Measurements from ENCODE around the gene CSNK1D.
A peak's percentile ranks its signal among the peaks of the same experiment; 100 is the strongest.

Gene CSNK1D

DNA sequence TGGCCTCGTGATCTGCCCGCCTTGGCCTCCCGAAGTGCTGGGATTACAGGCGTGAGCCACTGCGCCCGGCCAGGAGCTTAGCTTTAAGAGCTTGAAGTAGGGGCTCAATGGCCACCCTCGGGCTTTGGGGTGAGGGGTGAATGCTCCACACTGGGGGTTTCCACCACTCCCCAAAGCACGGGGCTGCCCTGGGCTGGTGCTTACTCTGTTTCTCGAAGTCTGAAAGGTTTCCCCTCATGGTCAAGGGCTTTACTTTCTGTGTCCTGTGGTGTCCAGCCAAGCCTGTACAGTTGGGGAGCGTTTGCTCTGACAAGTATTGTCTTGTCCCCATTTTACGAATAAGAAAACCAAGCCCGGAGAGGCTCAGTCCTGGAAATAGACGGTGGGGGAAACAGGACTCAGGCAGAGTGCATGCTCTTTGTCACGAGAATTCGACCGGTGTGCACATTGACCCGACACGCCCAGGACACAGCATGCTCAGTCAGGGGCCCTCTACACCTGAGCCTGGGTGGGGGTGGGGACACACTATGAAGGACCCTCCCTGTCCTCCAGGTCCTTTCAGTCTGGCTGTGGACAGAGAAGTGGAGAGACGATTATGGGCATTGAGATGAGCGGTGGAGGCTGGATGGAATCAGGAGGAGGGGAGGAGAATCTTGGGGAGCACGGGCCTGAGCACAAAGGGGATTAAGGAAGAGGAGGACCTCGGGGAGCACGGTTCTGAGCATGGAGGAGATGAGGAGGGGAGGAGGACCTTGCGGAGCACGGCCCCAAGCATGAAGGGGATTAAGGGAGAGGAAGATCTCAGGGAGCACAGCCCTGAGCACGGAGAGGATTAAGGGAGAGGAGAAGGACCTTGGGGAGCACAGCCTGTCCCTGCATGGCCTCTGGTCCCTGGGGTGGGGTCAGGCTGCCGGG lies 36.4 kb upstream of the CSNK1D start:
- DNase-seq: no peak

DNA sequence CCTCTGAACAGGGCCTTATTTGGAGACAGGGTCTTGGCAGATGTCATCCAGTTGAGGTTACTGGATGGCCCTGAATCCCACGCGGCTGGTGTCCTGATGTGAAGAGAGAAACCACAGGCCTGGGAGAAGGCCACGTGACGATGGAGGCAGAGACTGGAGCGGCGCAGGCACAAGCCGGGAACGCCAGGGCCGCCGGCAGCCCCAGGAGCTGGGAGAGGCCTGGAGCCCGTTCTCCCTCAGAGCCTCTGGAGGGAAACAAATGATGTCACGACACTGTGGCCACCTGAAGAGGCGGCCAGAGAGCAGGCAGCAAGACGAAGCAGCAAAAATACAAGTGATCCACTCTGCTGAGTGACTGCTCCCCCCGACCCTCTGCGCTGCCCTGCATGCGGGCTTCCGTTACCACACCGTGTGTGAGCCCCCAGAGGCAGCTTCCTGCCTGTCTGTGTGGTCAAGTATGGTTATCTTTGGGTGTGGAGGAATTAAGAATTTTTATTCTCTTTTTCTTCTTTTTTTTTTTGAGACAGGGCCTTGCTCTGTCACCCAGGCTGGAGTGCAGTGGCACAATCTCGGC lies 32.3 kb upstream of the CSNK1D start:
- DNase-seq: no peak

DNA sequence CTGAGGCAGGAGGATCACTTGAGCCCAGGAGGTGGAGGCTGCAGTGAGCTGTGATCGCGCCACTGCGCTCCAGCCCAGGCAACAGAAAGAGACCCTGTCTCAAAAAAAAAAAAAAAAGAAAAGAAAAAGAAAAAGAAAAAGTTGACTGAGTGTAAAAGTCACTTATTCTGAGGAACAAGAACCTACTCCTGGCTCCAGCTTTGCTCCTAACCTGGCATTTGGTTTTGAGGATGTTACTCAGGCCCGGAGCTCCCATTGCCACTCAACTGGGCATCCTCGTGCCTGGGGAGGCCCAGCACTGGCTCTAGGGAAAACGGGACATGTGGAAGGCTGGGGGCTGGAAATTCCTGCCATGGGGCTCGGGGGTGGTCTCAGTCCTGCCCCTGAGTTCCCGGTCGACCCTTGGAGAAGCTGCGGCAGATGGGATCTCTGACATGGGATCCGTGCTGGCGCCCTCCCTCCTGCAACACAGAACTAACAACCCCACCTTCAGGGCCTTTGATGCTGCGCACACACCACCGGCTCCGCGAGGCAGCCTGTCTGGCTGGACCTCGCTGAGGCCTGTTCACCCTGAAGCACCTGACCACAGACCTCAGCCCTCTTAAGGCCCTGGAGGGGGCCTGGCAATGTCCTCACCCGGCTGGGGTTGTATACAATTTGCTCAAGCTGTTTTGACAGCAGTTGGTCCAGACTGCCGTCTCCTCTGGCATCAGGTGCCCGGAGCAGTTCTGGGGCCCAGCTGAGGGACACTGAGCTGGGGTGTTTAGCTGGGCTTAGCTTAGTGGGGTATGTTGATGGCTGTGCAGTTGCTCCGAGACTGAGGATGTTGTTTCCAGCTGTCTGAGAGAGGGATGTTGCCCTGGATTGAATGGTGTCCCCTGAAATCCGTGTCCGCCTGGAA lies 31.6 kb upstream of the CSNK1D start:
- no peak for DNase-seq

DNA sequence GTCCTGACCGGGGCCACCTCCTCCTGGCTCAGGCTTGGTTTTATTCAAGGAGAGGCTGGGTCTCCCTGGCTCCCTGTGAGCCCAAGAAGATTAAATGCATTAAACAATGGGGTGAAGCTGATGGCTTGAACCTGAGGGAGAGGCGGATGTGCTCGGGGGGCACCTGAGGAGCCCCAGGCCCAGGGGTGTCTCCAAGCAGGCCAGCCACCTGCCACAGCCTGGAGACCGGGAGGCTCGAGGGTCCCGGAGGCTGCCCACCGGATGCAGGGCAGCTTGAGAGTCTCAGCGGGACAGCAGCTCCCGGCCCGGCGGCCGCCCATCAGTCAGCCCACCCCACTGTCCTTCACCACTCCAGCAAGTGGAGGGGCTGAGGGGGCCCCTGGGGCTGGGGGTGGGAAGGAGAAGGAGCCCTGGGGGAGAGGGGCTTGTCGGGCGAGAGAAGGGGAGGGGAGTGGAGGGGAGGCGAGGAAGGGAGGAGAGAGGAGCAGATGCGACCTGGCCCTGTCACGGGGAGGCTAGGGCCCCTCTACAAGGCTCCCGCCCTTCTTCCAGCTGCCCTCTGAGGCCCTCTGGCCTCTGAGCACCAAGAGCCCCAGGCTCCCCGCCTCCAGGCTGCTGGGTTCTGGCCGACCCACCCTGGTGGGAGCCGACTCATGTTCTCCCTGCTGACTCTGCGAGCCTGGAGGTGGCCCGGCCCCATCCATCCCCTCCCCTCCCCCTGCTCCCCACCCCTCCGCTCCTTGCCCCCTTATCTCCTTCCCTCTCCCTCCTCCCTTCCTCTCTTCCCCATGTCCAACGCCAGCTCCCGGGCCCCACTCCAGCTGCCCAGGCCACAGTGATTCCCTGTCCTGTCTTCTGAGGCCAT lies 30.7 kb upstream of the CSNK1D start:
- no peak for DNase-seq

DNA sequence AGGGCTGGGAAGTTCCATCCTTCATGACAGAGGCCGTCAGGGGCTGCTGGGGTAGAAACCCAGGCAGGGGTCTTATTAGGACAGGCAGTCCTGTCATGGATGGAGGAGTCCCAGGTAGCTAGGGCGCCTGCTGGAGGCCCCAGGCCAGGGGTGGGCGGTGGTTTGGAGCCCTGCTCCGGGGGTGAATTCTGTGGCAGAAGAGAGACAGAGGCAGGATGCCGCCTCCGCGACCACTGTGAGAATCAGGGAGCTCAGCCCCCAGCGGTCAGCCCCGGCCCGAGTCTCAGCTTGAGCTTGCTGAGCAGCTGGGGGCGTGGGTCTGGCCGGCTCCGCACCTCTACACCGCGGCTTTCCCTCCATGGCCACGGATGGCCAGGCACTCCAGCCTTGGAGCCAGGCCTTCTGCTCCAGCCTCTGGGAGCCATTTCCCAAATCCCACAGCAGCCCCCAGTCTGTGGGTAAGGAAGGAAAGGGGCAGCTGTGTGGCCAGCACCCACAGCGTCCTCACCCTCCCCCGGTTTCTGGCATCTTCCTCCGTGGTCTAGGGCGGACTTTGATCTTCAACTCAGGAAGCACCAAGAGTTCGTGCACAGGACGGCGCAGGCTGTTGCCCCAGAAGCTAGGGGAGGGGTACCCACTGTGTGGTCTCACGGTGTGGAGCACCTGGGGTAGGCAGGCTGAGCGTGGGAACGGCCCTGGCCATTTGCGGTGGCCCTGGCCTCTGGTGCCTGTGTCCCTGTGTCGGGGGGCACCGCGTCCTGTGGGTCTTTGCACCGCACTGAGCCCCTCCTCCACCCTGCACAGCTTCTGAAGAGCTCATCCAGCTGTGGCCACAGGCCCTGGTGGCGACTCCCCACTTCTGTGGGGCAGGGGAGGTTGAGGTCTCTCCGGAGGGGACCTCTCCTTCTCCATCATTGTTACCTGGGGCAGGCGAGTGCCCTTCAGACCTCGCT lies 29.8 kb upstream of the CSNK1D start:
- DNase-seq: peak; percentile 56

DNA sequence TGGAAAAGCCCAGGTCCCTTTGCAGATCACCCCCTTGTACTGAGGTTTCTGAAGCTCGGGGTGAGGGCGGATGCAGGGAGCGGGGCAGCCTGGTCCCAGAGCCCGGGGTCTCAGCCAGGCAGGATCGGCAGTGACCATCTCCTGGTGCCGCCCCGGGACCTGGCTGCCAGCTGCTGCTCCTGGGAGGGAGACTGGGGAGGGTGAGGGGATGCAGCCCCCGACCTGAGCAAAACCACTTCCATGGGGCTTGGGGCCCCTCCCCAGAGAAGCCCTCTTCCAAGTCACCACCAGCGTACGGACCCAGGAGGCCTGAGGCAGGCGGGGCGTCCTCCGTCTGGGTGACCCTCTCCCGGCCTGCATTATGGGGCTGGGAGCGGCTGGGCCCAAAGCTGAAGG lies 29.1 kb upstream of the CSNK1D start:
- DNase-seq: no peak

DNA sequence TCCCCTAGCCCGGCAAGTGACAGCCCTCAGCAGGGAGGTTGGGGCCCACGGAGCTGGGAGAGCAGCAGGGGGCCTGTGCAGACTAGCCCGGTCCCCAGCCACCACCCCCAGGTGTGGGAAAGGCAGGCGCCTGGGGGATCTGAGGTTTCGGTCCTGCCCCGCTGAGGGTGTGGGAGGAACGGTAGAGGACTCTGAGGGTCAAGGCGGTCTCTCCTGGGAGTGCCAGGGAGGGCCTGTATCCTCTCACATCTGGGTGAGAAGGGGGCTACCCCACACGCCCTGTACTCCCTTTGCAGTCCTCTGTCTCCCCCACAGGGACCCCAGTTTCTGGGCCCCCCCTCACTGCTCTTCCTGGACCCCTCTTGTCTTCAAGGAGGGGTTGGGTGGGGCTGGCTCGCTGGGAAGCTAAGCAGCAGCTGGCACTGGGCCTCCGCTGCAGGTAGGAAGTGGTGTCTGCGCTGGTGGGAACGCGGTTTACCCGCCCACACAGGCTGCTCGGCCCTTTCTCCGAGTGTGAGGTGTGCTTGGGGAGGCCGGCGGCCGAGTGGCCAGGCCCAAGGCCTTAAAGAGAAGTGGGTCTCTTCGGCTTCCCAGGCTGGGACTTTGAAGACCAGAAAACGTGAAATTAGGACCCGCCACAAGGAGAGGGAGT lies 28.5 kb upstream of the CSNK1D start:
- DNase-seq: no peak

DNA sequence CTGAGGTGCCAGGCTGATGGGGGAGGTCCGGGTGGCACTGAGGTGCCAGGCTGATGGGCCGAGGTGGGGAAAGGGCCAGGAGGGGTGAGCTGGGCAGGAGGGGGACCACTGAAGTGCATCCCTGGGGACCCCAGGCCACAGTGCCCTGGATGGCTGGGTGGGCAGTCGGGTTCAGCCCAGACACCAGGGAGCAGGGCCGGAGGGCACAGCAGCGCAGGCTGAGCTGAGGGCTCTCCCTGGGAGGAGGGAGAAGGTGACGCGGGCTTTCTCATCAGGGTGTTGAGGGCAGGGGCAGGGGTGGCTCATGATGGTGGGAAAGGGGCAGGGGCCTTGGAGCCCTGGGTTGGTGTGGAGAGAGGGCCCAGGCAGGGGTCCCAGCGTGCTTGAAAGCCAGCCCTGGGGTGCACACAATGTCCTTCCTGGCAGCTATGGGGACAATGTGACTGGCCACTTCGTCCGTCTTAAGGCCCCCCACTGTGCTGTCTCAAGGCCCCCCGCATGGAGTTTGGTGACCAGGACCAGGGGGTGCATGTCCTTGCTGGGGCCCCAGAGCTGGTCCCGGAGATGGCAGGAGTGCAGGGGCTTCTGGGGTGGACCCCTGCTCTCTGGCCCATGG lies 27.9 kb upstream of the CSNK1D start:
- no peak for DNase-seq

DNA sequence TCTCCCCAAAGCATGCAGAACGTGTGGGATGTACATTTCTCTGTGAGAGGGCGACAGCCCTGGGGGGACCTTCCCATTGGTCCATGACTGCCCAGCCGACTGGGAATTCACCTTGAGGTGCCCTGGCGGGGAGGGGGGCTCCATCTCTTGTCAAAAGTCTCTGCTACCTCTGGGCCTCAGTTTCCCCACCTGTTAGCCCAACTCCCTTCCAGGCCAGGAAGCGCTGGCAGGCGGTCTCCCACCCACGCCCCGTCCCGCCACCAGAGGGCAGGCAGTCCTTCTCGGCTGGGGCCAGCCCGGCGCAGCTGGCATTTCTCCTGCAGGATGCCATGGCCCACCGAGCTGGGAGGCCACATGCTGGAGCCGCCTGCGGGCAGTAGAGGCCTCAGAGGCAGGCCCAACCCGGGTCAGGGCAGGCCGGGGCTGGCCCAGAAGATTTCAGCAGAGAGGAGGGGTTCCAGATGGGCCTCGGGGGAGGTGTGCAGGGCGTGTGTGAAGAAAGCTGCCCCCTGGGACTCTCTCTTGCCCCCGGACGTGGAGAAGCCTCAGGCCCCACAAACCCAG lies 27.3 kb upstream of the CSNK1D start:
- DNase-seq: peak; percentile 69

DNA sequence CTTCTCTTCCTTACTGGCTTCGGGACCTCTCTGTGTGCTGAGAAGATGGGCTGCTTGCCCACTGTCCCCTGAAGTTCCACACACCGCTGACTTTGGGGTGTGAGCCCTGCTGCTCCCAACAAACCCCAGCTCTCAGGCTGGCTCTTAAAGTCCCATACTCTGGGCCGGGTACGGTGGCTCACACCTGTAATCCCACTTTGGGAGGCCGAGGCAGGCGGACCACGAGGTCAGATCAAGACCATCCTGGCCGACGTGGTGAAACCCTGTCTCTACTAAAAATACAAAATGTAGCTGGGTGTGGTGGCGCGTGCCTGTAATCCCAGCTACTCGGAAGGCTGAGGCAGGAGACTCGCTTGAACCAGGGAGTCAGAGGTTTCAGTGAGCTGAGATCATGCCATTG lies 26.7 kb upstream of the CSNK1D start:
- no peak for DNase-seq

DNA sequence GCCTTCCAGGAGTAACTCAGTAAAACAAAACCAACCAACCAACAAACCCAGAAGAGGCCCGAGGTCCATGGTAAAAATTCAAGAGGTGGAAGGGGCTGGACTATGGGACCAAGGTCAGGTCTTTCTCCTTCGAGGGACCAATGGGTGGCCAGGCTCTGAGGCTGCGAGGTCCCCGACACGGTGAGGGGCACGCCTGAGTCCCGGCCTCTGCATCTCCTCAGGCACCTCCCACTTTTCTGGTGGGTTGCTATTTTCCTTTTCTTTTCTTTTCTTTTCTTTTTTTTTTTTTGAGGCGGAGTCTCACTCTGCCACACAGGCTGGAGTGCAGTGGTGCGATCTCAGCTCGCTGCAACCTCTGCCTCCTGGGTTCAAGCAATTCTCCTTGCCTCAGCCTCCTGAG lies 26.0 kb upstream of the CSNK1D start:
- no peak for DNase-seq

DNA sequence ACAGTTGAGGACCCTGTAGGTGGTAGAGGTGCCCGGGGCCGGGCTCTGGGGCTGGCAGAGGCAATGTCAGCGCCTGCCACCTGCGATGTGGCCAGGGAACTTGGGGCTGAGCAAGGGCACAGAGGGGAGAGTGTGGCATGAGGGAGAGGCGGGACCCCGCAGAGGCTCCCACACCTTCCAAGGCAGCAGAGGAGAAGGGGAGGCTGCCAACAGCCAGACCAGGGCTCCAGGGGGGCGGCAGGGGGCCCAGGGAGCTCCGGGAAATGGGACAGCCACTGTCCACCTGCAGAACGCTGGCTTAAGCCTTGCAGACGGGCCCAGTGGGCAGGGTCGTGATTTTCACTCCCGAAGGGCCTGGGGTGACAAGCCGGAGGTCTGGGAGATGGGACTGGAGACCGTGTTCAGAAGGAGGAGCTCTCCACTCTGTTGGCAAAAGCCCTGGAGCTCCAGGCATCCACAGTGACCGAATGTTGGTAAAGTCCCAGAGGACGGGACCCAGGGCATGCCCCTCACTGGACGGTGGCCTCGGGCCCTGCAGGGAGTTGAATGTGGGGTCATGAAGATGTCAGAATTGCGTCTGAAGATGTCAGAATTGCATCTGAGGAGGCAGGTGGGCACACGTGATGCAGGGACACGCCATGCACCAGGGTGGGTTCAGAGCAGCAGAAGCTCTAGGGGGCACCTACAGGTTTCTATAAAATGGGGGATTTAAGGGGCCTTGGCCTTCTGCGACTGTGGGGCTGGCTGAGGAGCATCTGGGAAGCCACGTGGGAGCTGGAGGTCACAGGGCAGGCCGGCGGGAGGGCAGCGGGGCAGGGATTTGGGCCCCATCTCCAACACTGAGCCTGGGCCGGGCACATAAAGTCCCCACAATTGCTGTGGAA lies 25.3 kb upstream of the CSNK1D start:
- DNase-seq: no peak

DNA sequence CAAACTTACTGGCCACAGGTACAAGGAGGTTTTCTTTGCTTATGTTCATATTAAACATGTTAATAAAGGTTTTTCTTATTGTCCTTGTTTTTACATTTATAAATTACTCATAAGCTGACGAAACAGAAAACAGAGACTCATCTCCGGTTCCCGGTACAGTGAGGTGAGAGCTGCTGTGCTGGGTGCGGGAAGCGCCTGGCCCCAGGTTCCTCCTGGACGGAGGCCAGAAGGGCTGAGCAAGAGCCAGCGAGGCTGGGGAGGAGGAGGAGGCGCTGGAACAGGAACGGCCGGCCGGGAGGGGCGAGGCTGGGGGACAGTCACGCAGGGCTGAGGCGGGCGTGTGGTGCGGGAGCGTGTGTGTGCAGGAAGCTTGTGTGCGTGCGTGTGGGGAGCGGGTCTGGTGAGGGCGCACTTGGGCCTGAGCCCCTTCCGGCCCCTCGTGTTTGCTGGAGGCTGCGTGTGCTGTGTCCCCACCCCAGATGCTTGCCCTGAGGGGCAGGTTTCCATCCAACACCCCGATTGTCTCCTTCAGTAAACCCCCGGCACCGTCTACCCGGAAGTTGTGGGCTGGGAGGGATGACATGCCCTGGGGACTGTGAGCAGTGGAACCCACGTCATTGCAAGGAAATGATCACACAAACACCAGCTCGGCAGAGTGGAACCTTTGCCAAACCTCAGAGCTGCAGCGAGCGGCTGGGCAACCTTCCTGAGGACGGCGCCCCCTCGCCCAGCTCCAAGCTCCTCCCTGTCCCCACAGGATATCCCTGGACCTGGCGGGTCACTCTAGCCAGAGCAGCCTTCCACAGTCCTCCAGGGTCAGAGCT lies 24.4 kb upstream of the CSNK1D start:
- peak; percentile 92 for DNase-seq

DNA sequence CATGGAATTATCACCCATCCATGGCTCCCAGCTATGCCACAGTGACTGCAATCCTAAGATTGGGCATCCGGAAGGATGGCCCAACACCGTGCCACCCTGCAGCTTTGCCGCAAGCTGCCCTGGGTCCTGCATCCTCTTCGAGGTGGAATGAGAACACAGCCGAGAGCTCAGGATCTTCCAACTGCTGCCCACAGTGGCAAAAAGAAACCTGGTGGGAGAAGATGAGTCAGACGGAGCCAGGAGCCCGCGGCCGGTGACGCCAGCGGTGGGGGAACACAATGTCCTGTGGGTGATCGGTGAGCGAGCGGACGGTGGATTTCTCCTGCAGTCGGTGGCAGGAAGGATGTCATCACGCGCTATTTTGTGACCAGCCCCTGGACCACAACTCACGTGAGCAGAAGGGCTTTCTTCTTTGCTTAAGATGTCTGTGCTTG lies 23.8 kb upstream of the CSNK1D start:
- peak; percentile 78 for DNase-seq

DNA sequence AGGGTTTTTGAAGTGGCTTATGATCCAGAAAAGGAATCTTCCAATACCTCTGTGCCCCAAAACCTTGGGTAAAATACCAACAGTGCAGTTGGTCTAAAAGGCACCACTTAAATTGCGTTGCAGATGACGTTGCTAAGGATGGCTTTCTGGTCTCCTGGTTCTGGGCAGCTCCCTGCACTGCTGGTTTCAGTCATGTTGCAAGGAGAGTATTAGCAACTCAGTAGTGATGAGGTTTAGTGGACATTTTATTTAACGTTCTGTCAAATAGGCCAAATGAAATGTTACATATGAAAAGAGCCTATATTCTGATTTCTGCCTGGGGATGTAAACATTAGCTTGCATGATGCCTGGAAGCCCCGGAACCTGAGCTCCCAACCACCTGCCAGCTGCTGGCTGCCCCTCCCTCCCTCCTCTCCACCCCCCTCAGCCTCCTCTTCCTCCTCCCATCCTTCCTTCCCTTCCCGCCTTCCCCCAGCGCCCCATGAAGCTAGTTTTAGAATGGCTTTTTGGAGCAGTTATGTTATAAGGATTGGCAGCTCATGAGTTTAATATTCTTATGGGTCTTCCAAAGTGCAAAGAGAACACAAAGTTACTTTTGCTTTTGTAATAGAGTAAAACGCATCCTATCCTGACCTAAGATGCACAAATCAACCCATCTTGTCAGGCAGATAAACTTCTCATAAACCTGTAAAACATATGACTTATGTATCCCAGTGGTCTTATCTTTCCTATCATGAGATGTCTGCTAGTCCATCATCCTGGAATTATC lies 23.2 kb upstream of the CSNK1D start:
- DNase-seq: no peak

DNA sequence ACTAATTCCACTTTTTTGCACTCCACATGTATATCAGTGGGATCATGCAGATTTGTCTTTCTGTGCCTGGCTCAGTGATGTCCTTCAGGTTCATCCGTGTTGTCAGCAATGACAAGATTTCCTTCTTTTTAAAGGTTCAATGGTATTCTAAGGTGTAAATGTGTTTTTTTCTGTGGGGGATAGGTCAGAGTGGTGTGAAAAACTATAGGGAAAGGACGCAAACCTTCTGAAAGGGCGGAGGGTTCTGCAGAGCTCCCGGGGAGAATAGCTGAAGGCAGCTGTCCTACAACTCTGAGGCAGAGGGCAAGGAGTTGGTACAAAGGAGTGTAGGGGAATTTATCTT lies 21.9 kb upstream of the CSNK1D start:
- DNase-seq: no peak

DNA sequence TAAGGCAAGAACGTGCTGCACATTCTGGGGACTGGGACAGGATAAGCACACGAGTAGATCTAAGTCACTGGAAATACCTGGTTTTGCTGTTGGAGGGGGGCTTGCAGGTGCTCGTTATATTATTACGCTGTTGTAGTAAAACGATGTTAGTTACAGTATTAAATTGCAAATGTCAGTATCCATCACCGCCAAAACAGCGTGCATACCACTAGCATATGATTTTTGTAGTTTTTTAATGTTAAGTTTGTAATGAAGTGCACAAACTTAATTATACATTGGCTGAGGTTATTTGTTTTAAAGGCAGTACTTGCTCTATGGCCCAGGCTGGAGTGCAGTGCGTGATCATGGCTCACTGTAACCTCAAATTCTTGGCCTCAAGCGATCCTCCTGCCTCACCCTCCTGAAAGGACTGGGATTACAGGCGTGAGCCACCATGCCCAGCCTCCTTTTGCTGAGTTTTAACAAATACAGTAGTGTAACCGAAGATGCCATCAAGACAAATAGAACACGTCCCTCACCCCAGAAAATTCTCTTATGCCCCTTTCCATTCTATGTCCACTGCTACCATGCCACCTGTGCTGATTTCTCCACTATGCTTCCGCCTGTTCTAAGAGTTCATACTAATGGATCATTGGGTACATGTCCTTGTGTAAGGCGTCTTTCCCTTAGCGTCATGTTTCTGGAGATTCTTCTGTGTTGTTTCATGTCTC lies 20.7 kb upstream of the CSNK1D start:
- no peak for DNase-seq
